Mammary microvascular endothelial cell (primary cell): ENCODE data around the gene RAPGEFL1. TPM values are rescaled to one million over a fixed set of nuclear protein-coding genes. Genes with fewer than 3 reads are reported as not detected.

Experiments
- total RNA-seq: library from RNA; depleted of rRNA; stranded (reverse); fragments of >200 nt; gene quantifications from 2 replicates; pipeline ENCODE4 v1.2.3, GENCODE V29; 2015

RAPGEFL1 gene
- total RNA-seq: 0.79 and 1.9 TPM in 2 replicates

DNA sequence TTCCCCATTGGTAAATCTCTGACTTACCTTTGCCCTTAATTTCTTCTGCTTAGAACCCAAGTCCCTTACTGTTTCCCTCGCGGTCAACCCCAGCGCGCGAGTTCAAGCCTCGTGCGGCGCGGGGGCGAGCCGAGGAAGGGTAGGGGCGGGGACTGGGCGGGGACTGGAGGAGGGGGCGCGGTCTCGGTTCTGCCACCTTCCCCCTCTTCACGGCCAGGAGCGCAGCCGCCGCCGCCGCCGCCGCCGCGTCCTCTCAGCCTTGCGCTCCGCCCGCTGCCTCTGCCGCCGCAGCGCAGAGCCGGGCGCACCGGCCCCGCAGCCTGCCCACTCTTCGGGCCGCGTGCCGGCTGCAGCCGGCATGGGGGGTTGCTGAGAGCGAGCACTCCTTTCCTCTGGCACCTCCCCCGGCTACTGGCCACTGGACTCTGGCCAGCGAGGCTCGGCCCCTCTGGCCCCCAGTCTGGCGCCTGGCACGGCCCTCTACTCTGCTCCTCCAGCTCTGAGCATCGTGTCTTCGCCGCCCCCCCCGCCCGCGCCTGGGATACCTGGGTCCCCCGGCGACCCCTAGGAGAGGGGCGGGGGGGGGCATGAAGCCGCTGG lies at the start of gene RAPGEFL1:
Gene RAPGEFL1 (plus strand): TSS at position 196 of the 600 bp plus-strand sequence. CDS start 392 bp downstream, at position 588.

GRCh38 chr17:40218740-40219593 lies 41.7 kb downstream of the RAPGEFL1 start, which contains the start of gene WIPF2:
WIPF2 (plus strand) TSS chr17:40219304; CDS start chr17:40256460, 37,156 bp downstream.

Other genes starting within 250 kb of the RAPGEFL1 start
- 15.5 and 19.0 TPM in 2 replicates for gene ORMDL3, start 249.9 kb upstream of the RAPGEFL1 start, total RNA-seq
- gene LRRC3C, start 249.7 kb upstream of the RAPGEFL1 start, total RNA-seq: not detected in 2 replicates
- not detected in 2 replicates for gene GSDMA, start 214.5 kb upstream of the RAPGEFL1 start, total RNA-seq
- gene PSMD3, start 196.7 kb upstream of the RAPGEFL1 start, total RNA-seq: 144 and 176 TPM in 2 replicates
- gene CSF3, start 162.0 kb upstream of the RAPGEFL1 start, total RNA-seq: 8.3 and 11.3 TPM in 2 replicates
- gene MED24, start 123.1 kb upstream of the RAPGEFL1 start, total RNA-seq: 95.3 and 99.0 TPM in 2 replicates
- 11.7 and 16.3 TPM in 2 replicates for gene THRA, start 114.5 kb upstream of the RAPGEFL1 start, total RNA-seq
- gene NR1D1, start 76.9 kb upstream of the RAPGEFL1 start, total RNA-seq: 0.87 and 1.7 TPM in 2 replicates
- 45.9 and 49.0 TPM in 2 replicates for gene MSL1, start 55.5 kb upstream of the RAPGEFL1 start, total RNA-seq
- 38.0 and 41.0 TPM in 2 replicates for gene CASC3, start 36.9 kb upstream of the RAPGEFL1 start, total RNA-seq
- 11.2 and 11.7 TPM in 2 replicates for gene WIPF2, start 41.8 kb downstream of the RAPGEFL1 start, total RNA-seq
- 29.1 and 35.8 TPM in 2 replicates for gene CDC6, start 110.4 kb downstream of the RAPGEFL1 start, total RNA-seq
- 23.4 and 26.9 TPM in 2 replicates for gene RARA, start 131.7 kb downstream of the RAPGEFL1 start, total RNA-seq
- 4.2 TPM in 1 of 2 replicates, not detected in the other for gene GJD3, start 187.3 kb downstream of the RAPGEFL1 start, total RNA-seq
- gene TOP2A, start 240.4 kb downstream of the RAPGEFL1 start, total RNA-seq: 134 and 144 TPM in 2 replicates